DMS153 treated with DMSO at 0.1 percent for 48 hours (cell line): ENCODE results near the gene ACTRT2.

Experiments used
- DNase-seq: peaks from one replicate; lab custom pipeline; 2025; ENCODE audit not compliant: unreplicated experiment; lab: John Stamatoyannopoulos, UW

ACTRT2 gene

GRCh38 chr1:3052501-3052900 lies 31.2 kb downstream of the ACTRT2 start:
- no peak for DNase-seq

- DNase-seq = no peak
Observed at GRCh38 chr1:3053366-3053980, 32.2 kb downstream of the ACTRT2 start.

GRCh38 chr1:3053986-3054385 lies 32.7 kb downstream of the ACTRT2 start:
- DNase-seq = no peak

GRCh38 chr1:3054474-3054873 lies 33.2 kb downstream of the ACTRT2 start:
- no peak for DNase-seq

- DNase-seq = no peak
Observed at GRCh38 chr1:3055051-3055450, 33.8 kb downstream of the ACTRT2 start.

GRCh38 chr1:3056641-3057040 lies 35.4 kb downstream of the ACTRT2 start:
- no peak for DNase-seq

GRCh38 chr1:3058263-3059030 lies 37.2 kb downstream of the ACTRT2 start:
- DNase-seq = no peak

- no peak for DNase-seq
Observed at GRCh38 chr1:3060127-3060526, 38.9 kb downstream of the ACTRT2 start.

- no peak for DNase-seq
Observed at GRCh38 chr1:3060601-3061551, 39.6 kb downstream of the ACTRT2 start.

GRCh38 chr1:3061566-3061965 lies 40.3 kb downstream of the ACTRT2 start:
- DNase-seq = no peak

- no peak for DNase-seq
Observed at GRCh38 chr1:3061981-3062615, 40.8 kb downstream of the ACTRT2 start.

GRCh38 chr1:3062616-3063378 lies 41.5 kb downstream of the ACTRT2 start:
- DNase-seq = no peak

- DNase-seq = no peak
Observed at GRCh38 chr1:3063379-3064295, 42.4 kb downstream of the ACTRT2 start.

GRCh38 chr1:3064296-3064850 lies 43.1 kb downstream of the ACTRT2 start:
- DNase-seq = no peak

GRCh38 chr1:3064901-3065300 lies 43.6 kb downstream of the ACTRT2 start:
- no peak for DNase-seq

GRCh38 chr1:3065396-3065795 lies 44.1 kb downstream of the ACTRT2 start:
- no peak for DNase-seq

GRCh38 chr1:3065797-3066196 lies 44.5 kb downstream of the ACTRT2 start:
- DNase-seq = no peak

GRCh38 chr1:3066250-3066711 lies 45.0 kb downstream of the ACTRT2 start:
- no peak for DNase-seq

- DNase-seq = no peak
Observed at GRCh38 chr1:3066826-3067225, 45.6 kb downstream of the ACTRT2 start.
